Activated CD8-positive, alpha-beta memory T cell treated with anti-CD3 and anti-CD28 coated beads for 4 hours (primary cell): ENCODE data around the gene GLMP.

Source experiments
- DNase-seq, 2 donors: peaks; one replicate each; pipeline ENCODE4 v3.0.0-alpha.2; 2020; ENCODE audit warnings: low read depth in 2 of 2

GLMP gene

DNA sequence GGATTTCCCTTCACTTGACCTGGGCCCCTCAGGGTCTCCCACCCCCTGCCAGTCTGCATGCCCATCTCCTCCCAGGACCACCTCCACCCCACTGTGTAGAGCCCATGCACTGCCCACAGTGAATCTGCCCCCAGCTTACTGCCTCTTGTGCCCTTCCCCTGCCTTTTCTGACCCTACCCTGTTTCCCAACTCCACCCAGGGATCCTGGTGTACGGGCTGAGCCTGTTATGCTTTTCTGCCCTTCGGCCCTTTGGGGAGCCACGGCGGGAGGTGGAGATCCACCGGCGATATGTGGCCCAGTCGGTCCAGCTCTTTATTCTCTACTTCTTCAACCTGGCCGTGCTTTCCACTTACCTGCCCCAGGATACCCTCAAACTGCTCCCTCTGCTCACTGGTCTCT is 9.4 kb downstream of the GLMP start:
- no peak for DNase-seq

DNA sequence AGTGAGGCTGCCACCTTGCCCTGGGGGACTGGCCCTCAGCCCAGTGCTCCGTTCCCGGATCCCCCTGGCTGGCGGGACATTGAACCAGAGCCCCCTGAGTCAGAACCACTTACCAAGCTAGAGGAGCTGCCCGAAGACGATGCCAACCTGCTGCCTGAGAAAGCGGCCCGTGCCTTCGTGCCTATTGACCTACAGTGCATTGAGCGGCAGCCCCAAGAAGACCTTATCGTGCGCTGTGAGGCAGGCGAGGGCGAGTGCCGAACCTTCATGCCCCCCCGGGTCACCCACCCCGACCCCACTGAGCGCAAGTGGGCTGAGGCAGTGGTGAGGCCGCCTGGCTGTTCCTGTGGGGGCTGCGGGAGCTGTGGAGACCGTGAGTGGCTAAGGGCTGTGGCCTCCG is 10.0 kb downstream of the GLMP start:
- DNase-seq: no peak

DNA sequence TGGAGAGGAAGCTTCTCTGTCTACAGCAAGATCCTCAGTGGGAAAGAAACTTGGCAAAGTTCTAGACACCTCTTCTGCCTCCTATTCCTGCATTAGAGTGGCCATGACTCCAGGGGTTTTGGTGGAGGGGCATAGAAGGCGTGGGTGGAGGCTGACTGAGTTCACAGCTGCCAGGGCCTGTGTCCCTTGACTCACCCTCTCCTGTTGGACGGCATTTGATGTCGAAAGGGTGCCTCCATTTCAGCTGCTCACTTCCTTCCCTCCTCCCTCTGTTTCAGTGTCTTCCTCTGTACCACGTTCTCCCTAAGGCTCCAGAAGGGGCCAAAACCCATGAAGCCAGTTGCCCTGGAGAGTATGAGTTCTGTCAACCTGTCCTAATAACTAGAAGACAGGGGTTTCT is 10.7 kb downstream of the GLMP start:
- no peak for DNase-seq

DNA sequence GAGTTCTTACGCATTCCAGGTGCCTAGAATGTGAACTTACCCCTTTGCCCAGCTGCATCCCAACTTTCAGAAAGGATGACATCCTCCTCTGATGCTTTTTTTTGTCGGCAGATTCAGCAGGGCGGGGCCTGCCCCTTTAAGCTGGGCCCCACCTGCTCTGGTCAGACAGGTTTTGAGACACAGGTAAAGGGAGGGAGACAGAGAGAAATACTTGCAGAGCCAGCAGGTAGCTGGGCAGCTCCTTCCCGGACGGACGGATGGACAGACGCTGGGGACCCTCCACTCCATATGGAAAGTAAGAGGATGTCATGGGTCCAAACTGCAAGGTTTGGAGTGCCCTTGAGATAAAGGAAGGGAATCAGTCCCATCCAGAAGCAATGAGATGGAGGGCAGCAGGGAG is 11.4 kb downstream of the GLMP start, which contains the start of gene TMEM79:
Gene TMEM79 (plus strand): TSS at position 214 of the 400 bp plus-strand sequence. CDS start 902 bp downstream, outside the sequence.
- DNase-seq: no peak

DNA sequence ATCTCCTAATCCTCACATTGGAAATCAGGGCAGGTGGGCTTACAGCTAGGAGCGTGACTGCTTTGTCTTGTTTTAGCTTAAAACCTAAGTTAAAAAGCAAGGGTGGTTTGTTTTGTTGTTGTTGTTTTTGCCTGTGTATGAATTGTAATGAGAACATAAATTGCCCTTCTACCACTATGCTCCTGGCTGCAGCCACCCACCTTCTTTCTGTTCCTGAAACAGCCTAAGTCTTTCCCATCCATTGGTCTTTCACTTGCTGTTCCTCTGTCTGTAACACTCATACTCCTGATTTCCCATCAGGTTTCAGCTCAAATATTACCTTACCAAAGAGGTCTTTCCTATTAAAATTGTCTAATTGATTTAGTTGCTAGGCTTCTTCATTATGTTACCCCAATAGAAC is 12.0 kb downstream of the GLMP start:
- DNase-seq: no peak

- peak; percentile 83 to 91 for DNase-seq
Measured at GRCh38 chr1:156282479-156283222, 12.8 kb downstream of the GLMP start, which contains the start of gene SMG5. SMG5 (minus strand) TSS chr1:156282825; CDS start chr1:156282680, 145 bp downstream.

DNA sequence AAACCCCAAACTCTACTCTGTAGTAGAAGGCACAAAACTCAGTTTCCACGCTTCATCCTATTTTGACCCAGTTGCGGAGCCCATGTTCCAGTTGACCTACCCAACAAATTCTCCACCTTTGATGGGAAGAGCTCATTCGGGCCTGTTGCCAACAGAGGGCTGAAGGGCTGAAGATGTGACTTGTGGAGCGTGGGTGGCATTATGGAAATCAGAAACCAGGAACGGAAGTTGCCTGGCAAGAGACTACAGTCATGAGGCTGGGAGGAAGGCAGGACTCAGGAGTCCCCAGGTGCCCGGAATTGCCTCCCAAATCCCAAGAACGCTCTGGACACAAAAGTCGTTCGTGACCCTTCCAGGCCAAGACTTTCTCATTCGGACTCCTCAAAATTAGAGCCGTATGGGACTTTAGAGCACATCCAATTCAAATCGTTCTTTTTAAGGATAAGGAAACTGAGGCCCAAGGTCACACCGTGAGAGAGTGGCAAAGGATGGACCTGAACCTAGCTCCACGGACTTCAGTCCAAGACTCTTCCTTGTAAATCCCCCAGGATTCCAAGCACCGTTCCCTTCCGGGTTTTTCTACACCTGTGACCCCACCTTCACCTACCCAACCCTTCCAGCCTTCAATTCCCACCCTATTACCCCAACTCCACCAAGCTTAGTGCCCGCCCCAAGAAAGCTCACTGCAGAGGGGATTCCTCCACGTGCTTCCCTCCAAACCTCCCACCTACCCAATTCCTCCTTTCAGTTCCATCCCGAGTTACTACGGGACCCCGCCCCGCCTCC is 13.6 kb downstream of the GLMP start:
- no peak for DNase-seq

GRCh38 chr1:156281281-156281680 is 14.2 kb downstream of the GLMP start:
- DNase-seq: peak; percentile 25 to 27

DNA sequence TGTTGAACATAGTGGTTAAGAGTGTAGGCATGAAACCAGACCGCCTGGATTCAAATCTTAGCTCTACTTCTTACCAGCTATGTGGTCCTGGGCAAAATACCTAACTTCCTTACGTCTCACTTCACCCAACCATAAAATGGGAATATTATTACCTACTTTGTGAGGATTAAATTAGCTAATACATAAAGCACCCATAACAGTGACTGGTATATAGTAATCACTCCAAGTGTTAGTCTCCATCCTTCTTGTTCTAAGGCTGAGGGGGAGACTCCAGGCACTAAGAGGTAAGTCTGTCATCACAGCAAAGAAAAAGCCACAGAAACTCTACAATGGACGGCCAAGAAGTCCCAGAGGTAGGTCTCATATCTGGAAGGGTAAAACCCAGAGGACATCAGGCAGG is 15.6 kb downstream of the GLMP start:
- DNase-seq: no peak

- no peak for DNase-seq
Measured at GRCh38 chr1:156276966-156277381, 18.5 kb downstream of the GLMP start.

GRCh38 chr1:156276532-156276931 is 18.9 kb downstream of the GLMP start:
- no peak for DNase-seq

- no peak for DNase-seq
Measured at GRCh38 chr1:156270314-156270713, 25.2 kb downstream of the GLMP start.

GRCh38 chr1:156268336-156268735 is 27.1 kb downstream of the GLMP start:
- no peak for DNase-seq

GRCh38 chr1:156266051-156266450 is 29.4 kb downstream of the GLMP start:
- DNase-seq: no peak

GRCh38 chr1:156263288-156263655 is 32.2 kb downstream of the GLMP start:
- no peak for DNase-seq

DNA sequence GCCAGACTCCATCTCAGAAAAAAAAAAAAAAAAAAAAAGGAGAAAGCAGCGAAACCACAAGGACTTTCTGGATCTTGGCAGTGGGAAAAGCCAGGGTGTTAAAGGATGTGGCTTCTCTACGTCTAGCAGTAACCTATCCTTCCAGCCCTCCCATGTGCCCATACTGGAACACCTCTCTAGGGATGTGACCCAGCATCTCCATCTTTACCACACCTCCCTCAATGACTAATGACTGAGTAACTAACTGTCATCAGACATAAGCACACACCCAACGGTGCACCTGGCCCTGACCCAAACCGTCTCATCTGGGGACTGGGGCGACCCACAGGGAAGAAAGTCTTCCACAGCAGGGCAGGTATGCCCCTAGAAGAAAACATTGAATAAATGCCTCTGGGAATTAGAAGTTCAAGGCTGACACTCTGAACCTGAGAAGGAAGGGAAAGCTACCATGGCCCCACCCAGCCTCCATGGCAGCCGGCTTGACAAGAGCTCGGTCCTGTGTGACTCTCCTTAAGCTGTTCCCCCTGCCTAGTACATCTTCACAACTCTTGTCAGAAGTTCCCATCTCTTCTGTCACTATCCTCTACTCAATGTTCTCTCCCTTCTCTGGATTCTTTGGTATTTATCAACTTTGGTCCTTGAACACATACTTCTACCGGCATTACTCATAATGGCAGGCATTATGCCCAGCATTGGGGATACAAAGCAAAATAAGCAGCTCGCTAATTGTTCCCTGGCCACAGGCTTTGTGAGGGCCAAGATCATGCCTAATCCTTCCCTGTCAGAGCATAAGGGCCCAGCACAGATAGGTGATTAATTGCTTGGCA is 32.8 kb downstream of the GLMP start:
- no peak for DNase-seq

GRCh38 chr1:156260896-156261295 is 34.6 kb downstream of the GLMP start:
- DNase-seq: no peak

DNA sequence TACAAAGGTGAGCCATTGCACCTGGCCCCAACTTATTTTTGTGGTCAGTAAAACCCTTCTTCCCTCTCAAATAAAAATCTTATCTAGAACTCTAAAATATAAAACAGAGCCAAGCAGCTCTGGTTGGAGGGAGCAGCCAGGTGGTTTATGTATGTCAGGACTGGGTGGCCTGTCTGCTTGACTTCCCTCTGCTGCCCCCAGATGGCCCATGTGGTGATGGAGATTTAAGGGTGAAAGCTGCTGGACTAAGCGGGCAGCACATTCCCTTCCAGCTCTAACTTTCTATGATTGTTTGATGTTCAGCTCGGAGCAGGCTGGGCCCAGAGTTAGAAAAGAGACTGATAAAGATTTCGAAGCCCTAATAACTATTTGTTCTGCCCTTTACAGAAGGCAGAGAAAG is 35.7 kb downstream of the GLMP start:
- no peak for DNase-seq

- DNase-seq: no peak
Measured at GRCh38 chr1:156258859-156259258, 36.6 kb downstream of the GLMP start.

DNA sequence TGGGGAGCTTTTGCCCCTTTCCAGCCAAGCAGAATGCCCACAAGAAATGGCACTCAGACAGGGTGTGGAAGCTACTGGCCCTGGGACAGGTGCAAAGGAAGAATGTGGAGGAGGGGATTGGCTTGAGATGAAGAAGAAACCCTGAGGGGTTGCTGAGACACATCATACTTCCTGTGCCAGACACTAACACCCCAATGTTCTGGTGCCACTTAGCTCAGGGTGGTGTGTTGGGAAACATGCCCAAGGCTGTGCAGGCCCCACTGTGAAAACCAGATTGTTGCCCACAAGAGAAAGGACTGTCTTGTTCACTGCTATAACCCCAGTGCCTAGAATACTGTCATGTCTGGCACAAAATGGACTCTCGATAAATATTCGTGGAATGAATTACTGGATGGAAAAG is 37.8 kb downstream of the GLMP start:
- DNase-seq: no peak

DNA sequence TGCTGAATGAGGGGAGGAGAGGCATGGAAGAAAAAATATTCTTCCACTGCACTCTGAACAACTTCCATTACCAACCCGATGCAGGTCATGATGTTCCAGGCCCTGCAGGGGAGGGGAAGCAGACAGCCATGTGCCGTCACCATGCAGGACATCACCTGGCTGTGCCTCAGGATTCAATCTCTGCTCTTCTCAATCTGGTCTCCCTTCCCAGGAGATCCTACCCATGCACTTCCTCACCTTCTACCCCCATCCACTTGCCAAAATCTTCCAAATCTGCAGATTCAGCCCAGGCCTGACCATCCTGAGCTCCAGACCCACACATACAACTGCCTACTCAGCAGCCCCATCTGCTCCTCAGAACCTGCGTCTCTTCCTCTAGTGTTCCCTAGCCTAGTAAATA is 41.8 kb downstream of the GLMP start:
- no peak for DNase-seq

- DNase-seq: no peak
Measured at GRCh38 chr1:156251527-156251926, 44.0 kb downstream of the GLMP start.
